Left lung (tissue), 10 donors: ENCODE measurements around the gene C10orf67. TPM values are rescaled to one million over a fixed set of nuclear protein-coding genes. Genes with fewer than 3 reads are reported as not detected.

ENCODE experiments used
- ATAC-seq: fragments of 200-7000 bp; cut with Tn5 transposase; one replicate; pipeline ENCODE4 v1.9.1; 2020; ENCODE audit warnings: moderate library complexity
- DNase-seq, 4 donors: peaks; one replicate each; pipeline ENCODE4 v3.0.0-alpha.2; 2013 to 2020
- H3K27ac ChIP-seq, 2 donors: fragments of 200-600 bp; sonication (generic) in 1 of 2; one replicate each; pipeline versions ENCODE4 v1.5.0 to v1.8.0; 2020 to 2021
- H3K27me3 ChIP-seq, 2 donors: fragments of 200-600 bp; sonication (generic) in 1 of 2; one replicate each; pipeline versions ENCODE4 v1.5.0 to v1.8.0; 2020 to 2021
- H3K36me3 ChIP-seq, 2 donors: fragments of 200-600 bp; sonication (generic) in 1 of 2; one replicate each; pipeline versions ENCODE4 v1.5.0 to v1.8.0; 2020 to 2021
- H3K4me1 ChIP-seq, 2 donors: fragments of 200-600 bp; one replicate each; pipeline ENCODE4 v1.8.0; 2021
- H3K4me3 ChIP-seq, 2 donors: fragments of 200-600 bp; sonication (generic) in 1 of 2; one replicate each; pipeline versions ENCODE4 v1.5.0 to v1.8.0; 2020 to 2021; ENCODE audit warnings: mild to moderate bottlenecking in 1 of 2
- H3K9me3 ChIP-seq, 2 donors: fragments of 200-600 bp; sonication (generic) in 1 of 2; one replicate each; pipeline versions ENCODE4 v1.5.0 to v1.8.0; 2020 to 2021
- intact Hi-C, 2 donors: fragments of 100-400 bp; cut with DNase I; formaldehyde crosslinking; loops; one replicate each; pipeline versions ENCODE4 v1.11.2 to v1.14.2; 2022
- polyA plus RNA-seq, 6 donors: library from polyadenylated mRNA; unstranded; fragments of 120-200 nt; gene quantifications; one replicate each; pipeline ENCODE4 v1.2.1, GENCODE V29; 2013; ENCODE audit not compliant: insufficient read length in 6 of 6
- total RNA-seq, 2 donors: library from RNA; stranded (reverse); fragmentation: NEBNext Ultra II Directional; extraction: Animal tissue kit (Norgen Biotek cat#: 25700); gene quantifications; one replicate each; pipeline ENCODE4 v1.2.1, GENCODE V29; 2021
- TF ChIP-seq, protein P1 (sequence below), 2 donors: fragments of 200-600 bp; sonication (generic) in 1 of 2; IDR thresholded peaks; one replicate each; pipeline versions ENCODE4 v1.5.0 to v1.8.0; 2021; ENCODE audit warnings: antibody characterized with exemption in 2 of 2
- donor health status: DM: no; HTN: yes; CAD: no.
- donor health status: DM: no; HTN: no; CAD: no.

C10orf67 gene
- total and polyA plus RNA-seq, 8 donors: 0.29 to 0.93 (median 0.53) TPM

DNA sequence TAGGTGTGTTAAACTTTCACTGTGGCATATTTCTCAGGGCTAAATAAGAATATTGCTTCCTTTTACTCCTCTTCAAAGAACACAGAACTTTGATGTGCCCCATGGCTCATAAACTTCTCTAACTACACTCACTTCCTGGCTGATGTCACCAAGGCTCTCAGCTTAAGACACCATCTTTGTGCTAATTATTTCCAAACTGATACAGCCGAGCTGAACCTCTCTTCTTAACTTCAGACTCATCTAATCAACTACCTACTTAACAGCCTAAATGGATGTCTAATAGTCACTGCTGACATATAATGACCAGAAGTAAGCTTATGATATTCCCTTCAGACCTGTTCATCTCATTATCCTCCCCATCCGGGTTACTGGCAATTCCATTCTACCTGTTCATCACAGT, 3.6 kb downstream of the C10orf67 start:
- H3K36me3 ChIP-seq: no peaks in the 10 kb centered on the region
- peaks cover 0 to 39% of the 10 kb centered on the region in 2 donors for H3K27me3 ChIP-seq
- H3K4me1 ChIP-seq: peaks cover 0 to 5% of the 10 kb centered on the region in 2 donors
- intact Hi-C loops: no loop called here
- no peak overlapping the region for H3K27ac ChIP-seq
- no peaks in the 10 kb centered on the region for H3K9me3 ChIP-seq
- ATAC-seq: no peak
- TF ChIP-seq, protein P1, sequence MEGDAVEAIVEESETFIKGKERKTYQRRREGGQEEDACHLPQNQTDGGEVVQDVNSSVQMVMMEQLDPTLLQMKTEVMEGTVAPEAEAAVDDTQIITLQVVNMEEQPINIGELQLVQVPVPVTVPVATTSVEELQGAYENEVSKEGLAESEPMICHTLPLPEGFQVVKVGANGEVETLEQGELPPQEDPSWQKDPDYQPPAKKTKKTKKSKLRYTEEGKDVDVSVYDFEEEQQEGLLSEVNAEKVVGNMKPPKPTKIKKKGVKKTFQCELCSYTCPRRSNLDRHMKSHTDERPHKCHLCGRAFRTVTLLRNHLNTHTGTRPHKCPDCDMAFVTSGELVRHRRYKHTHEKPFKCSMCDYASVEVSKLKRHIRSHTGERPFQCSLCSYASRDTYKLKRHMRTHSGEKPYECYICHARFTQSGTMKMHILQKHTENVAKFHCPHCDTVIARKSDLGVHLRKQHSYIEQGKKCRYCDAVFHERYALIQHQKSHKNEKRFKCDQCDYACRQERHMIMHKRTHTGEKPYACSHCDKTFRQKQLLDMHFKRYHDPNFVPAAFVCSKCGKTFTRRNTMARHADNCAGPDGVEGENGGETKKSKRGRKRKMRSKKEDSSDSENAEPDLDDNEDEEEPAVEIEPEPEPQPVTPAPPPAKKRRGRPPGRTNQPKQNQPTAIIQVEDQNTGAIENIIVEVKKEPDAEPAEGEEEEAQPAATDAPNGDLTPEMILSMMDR (IDR thresholded peaks at IDR 0.05): no peak
- no peak for DNase-seq
- no peak overlapping the region for H3K4me3 ChIP-seq

DNA sequence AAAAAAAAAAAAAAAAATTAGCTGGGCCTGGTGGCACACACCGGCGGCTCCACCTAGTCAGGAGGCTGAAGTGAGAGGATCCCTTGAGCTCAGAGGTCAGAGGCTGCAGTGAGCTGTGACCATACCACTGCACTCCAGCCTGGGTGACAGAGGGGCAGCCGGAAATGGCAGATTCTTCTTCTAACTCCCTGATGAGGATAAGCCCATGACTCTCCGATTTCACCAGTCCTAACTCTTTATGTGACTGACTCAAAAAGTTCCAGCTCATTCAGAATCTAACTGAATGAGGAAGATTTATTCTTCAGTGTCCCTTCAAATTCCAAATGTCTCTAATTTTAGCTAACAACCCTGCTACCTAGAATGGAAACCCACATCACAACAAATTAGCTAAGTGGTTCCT, 4.2 kb downstream of the C10orf67 start:
- DNase-seq (no peak), ATAC-seq (no peak)
- H3K9me3 ChIP-seq: no peaks in the 10 kb centered on the region
- no peak overlapping the region for H3K27ac ChIP-seq
- H3K27me3 ChIP-seq: peaks cover 0 to 33% of the 10 kb centered on the region in 2 donors
- intact Hi-C loops: no loop called here
- H3K4me3 ChIP-seq: no peak overlapping the region
- peaks cover 0 to 5% of the 10 kb centered on the region in 2 donors for H3K4me1 ChIP-seq
- no peaks in the 10 kb centered on the region for H3K36me3 ChIP-seq
- TF ChIP-seq, protein P1 (IDR thresholded peaks at IDR 0.05): no peak

DNA sequence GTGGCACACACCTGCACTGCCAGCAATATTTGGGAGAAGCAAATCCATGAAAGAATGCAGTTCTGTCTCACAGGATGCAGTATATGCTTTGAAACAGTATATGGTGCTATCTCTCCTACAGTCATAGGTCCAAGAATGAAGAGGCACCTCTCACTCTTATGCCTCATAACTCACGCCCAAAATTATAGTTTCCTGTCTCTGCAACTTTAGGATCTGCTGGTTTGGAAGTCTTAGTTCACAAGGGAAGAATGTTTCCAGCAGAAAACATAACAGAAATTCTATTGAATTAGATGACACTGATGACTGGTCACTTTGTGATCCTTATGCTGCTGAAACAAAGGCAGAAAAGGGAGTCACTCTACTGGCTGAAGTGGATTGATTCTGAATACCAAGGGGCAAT, 5.7 kb downstream of the C10orf67 start:
- Histone ChIP-seq H3K9me3 (no peaks in the 10 kb centered on the region), H3K4me3 (no peak overlapping the region), H3K27ac (no peak overlapping the region), H3K36me3 (no peaks in the 10 kb centered on the region), H3K27me3 (peaks cover 0 to 18% of the 10 kb centered on the region in 2 donors), H3K4me1 (no peaks in the 10 kb centered on the region)
- TF ChIP-seq, protein P1 (IDR thresholded peaks at IDR 0.05): no peak
- intact Hi-C loops: no loop called here
- DNase-seq (no peak), ATAC-seq (no peak)

DNA sequence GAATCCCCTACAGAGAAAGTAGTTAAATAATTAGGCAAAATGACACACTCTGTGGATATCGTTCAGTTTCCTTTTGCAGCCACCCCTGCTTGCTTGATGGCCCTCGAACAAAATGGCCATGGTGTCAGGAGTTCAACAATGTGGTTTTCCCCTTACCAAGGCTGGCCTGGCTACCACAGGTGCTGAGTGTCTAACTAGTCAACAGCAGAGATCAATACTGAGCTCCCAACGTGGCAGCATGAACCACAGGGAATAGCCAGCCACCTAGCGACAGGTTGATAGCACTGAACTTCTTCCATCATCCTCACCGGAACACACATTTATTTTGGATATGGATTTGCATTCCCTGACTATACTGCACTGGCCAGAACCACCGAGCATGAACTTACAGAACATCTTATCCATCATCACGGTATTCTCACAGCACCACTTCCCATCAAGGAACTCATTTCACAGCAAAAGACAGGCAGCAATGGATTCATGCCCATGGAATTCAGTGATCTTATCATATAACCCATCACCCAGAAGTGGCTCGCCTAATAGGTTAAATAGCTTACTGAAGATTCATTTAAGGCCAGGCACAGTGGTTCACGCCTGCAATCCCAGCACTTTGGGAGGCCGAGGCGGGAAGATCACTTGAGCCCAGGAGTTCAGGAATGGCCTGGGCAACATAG, 6.3 kb downstream of the C10orf67 start:
- H3K36me3 ChIP-seq: no peaks in the 10 kb centered on the region
- H3K4me1 ChIP-seq: no peaks in the 10 kb centered on the region
- intact Hi-C loops: no loop called here
- H3K27me3 ChIP-seq: peaks cover 0 to 12% of the 10 kb centered on the region in 2 donors
- TF ChIP-seq, protein P1 (IDR thresholded peaks at IDR 0.05): no peak
- H3K9me3 ChIP-seq: no peaks in the 10 kb centered on the region
- DNase-seq: no peak
- ATAC-seq: no peak
- no peak overlapping the region for H3K27ac ChIP-seq
- no peak overlapping the region for H3K4me3 ChIP-seq

DNA sequence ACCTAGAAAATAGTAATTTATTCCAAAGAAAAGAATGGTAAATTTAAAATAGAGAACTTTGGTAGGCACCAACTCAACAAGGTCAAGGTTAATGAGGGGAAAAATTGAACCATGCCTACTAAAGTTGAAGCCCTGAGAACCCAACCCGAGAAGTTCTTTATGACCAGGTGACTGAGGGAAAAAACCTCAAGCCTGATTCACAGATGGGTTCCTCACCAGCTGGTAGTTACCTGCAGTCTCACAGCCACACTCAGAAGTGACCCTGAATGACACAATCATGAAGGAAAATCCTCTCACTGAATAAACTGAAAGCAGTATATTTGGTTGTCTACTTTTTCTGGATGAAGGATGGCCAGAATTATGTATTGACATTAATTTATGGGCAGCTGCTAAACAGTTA, 7.0 kb downstream of the C10orf67 start:
- no peak overlapping the region for H3K27ac ChIP-seq
- intact Hi-C loops: no loop called here
- ATAC-seq: no peak

More for the DNA sequence above, 7.0 kb downstream of the C10orf67 start:
- no peaks in the 10 kb centered on the region for H3K9me3 ChIP-seq
- no peak for DNase-seq
- TF ChIP-seq, protein P1 (IDR thresholded peaks at IDR 0.05): no peak
- peaks cover 0 to 5% of the 10 kb centered on the region in 2 donors for H3K27me3 ChIP-seq
- no peaks in the 10 kb centered on the region for H3K36me3 ChIP-seq
- H3K4me1 ChIP-seq: no peaks in the 10 kb centered on the region
- no peak overlapping the region for H3K4me3 ChIP-seq
